Ishikawa (cell line): ENCODE data around the gene MYEOV.

ENCODE experiments used
- CEBPB ChIP-seq: IDR thresholded peaks from 2 replicates; pipeline ENCODE4 v1.6.1; 2012
- CREB1 ChIP-seq: IDR thresholded peaks from 2 replicates; pipeline ENCODE4 v1.6.1; 2012; ENCODE audit warnings: low read depth
- EGR1 ChIP-seq: IDR thresholded peaks from 2 replicates; pipeline ENCODE4 v1.6.1; 2012
- EP300 ChIP-seq: IDR thresholded peaks from 2 replicates; pipeline ENCODE4 v1.6.1; 2012; ENCODE audit warnings: borderline replicate concordance
- FOXM1 ChIP-seq: IDR thresholded peaks from 2 replicates; pipeline ENCODE4 v1.6.1; 2012; ENCODE audit warnings: low read depth, borderline replicate concordance
- MAX ChIP-seq: IDR thresholded peaks from 2 replicates; pipeline ENCODE4 v1.6.1; 2012
- NFIC ChIP-seq: IDR thresholded peaks from 2 replicates; pipeline ENCODE4 v1.6.1; 2012
- RAD21 ChIP-seq: IDR thresholded peaks from 2 replicates; pipeline ENCODE4 v1.6.1; 2012; ENCODE audit warnings: low read depth
- REST ChIP-seq: IDR thresholded peaks from 2 replicates; pipeline ENCODE4 v1.6.1; 2012; ENCODE audit warnings: low read depth, mild to moderate bottlenecking
- TAF1 ChIP-seq: IDR thresholded peaks from 2 replicates; pipeline ENCODE4 v1.6.1; 2012; ENCODE audit warnings: low read depth, mild to moderate bottlenecking
- TCF12 ChIP-seq: IDR thresholded peaks from 2 replicates; pipeline ENCODE4 v1.6.1; 2012; ENCODE audit warnings: low read depth
- TEAD4 ChIP-seq: IDR thresholded peaks from 2 replicates; pipeline ENCODE4 v1.6.1; 2012
- YY1 ChIP-seq: IDR thresholded peaks from 2 replicates; pipeline ENCODE4 v1.6.1; 2012; ENCODE audit warnings: low read depth
- ZBTB7A ChIP-seq: IDR thresholded peaks from 2 replicates; pipeline ENCODE4 v1.6.1; 2012; ENCODE audit warnings: low read depth
- TF ChIP-seq, protein P1 (sequence below): IDR thresholded peaks from 2 replicates; pipeline ENCODE4 v1.6.1; 2012

MYEOV gene

GRCh38 chr11:69283446-69283845 lies 10.5 kb upstream of the MYEOV start:
- TF ChIP-seq, protein P1, sequence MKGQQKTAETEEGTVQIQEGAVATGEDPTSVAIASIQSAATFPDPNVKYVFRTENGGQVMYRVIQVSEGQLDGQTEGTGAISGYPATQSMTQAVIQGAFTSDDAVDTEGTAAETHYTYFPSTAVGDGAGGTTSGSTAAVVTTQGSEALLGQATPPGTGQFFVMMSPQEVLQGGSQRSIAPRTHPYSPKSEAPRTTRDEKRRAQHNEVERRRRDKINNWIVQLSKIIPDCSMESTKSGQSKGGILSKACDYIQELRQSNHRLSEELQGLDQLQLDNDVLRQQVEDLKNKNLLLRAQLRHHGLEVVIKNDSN = no peak
- no peak for TF ChIP-seq FOXM1
- no peak for TF ChIP-seq TCF12
- no peak for TF ChIP-seq RAD21
- TF ChIP-seq EGR1 = no peak
- no peak for TF ChIP-seq CEBPB
- no peak for TF ChIP-seq YY1
- no peak for TF ChIP-seq CREB1
- TF ChIP-seq TAF1 = no peak
- TF ChIP-seq EP300 = no peak

- TF ChIP-seq EP300 (peak; percentile 28; the same call in 1 of the 2 replicates), TEAD4 (peak; percentile 68), CREB1 (no peak), EGR1 (no peak), TAF1 (no peak), FOXM1 (no peak), REST (no peak), CEBPB (no peak), ZBTB7A (no peak), MAX (no peak)
These were observed 9.9 kb upstream of the MYEOV start for GRCh38 chr11:69284081-69284511.

DNA sequence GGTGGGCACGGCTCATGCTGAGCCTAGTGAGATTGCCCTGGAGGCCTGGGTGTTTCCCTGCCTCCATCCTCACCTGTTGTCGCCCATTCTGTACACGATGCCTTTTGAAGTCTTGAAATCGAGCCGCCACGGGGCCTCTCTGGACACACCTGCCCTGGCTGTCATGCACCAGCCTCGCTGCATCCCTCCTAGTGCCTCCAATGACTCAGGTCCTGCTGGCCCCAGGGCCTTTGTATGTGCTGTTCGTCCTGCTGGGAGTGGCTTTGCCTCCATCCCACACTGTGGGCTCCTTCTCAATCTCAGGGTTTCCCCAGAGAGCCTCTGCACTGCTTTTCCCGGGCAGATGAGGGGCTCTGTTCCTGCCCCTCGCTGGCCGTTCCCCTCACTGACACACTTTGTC lies 8.9 kb upstream of the MYEOV start:
- TF ChIP-seq NFIC (no peak), EGR1 (no peak), FOXM1 (no peak), YY1 (no peak), ZBTB7A (no peak), TCF12 (no peak), REST (no peak), MAX (no peak), EP300 (no peak), RAD21 (no peak), TEAD4 (no peak), TAF1 (no peak), CREB1 (no peak)
- TF ChIP-seq, protein P1 = no peak

GRCh38 chr11:69285766-69286165 lies 8.2 kb upstream of the MYEOV start:
- TF ChIP-seq EGR1 = no peak
- TF ChIP-seq ZBTB7A = 0 out of 2 replicates have a peak, but pooled peaks have one; percentile 26
- TF ChIP-seq NFIC = no peak
- TF ChIP-seq, protein P1 = no peak

DNA sequence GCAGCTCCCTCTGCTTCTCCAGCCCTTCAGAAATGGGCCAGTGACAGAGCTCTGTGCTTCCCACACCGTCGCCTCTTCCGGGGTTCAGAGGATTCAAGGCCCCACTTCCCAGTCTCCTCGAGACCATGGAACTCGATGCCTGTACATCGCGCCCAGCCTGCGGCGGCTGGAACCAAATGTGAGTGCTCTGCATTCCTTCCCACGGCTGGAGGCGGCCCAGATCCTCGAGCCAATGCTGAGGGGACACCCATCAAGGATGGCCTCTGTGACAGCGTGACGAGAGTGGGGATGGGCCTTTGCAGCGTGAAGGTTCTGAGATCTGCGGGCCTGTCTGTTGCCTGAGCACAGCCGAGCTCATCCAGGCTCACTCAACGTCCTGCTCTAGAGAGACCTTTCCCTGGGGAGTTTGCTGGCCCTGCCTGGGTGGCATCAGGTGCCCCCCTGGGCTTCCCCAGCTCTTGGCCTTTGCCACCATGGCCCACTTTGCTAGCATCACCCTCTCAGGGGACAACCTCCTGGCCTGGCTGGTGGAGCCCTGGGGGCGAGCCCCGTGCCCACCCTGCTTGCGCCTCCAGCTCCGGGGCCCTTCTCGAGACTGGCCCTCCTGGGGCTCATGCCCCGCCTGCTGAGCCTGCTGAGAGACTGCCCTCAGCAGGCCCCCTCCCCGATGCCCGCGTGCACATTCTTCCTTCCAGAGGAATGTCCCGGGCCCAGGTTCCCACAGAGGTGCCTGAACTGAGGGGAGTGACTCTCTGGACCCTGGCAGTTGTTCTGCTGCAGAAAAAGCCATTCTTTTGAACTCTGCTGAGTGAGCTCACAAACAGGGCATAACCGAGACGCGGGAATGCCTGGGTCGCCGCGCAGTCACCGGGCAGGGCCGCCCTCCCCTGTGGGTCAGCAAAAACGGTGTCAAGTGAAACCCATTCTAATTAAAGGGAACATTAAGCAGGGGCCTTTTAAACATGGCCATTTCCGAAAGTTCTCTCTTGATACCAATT lies 7.3 kb upstream of the MYEOV start:
- TF ChIP-seq FOXM1 = peak; percentile 78; the same call in 1 of the 2 replicates
- TF ChIP-seq TEAD4 = peak; percentile 87
- no peak for TF ChIP-seq TAF1
- TF ChIP-seq CREB1 = no peak
- TF ChIP-seq YY1 = 0 out of 2 replicates have a peak, but pooled peaks have one; percentile 27
- peak; percentile 93 for TF ChIP-seq EP300
- TF ChIP-seq MAX = peak; percentile 67
- TF ChIP-seq, protein P1 = peak; percentile 14; the same call in 1 of the 2 replicates
- peak; percentile 82; the same call in 1 of the 2 replicates for TF ChIP-seq ZBTB7A
- peak; percentile 90 for TF ChIP-seq TCF12
- no peak for TF ChIP-seq EGR1
